Measurements from ENCODE around the gene PLCD1. TPM values are rescaled to one million over a fixed set of nuclear protein-coding genes. Genes with fewer than 3 reads are reported as not detected.

PLCD1 gene
- total RNA-seq, 1 experiment from 2014 or later: 27.1 TPM

- Histone ChIP-seq H4K5ac (ENCODE audit: insufficient read length, low read depth, low read length) (no peak overlapping the region), H3K18ac (ENCODE audit: insufficient read length, low read depth, low read length) (no peak overlapping the region), H4K20me1 (ENCODE audit: control insufficient read depth, insufficient read depth, insufficient read length) (no peaks in the 10 kb centered on the region), H2BK120ac (ENCODE audit: low read depth, low read length, poor library complexity, severe bottlenecking) (no peak overlapping the region), H2BK15ac (ENCODE audit: low read depth, low read length) (no peak overlapping the region), H3K4me1 (ENCODE audit: insufficient read depth, low read length) (peaks cover 2% of the 10 kb centered on the region; the same call in 1 of the 2 replicates), H3K9me3 (ENCODE audit: control insufficient read depth, low read depth, low read length) (no peaks in the 10 kb centered on the region), H3K4me2 (ENCODE audit: insufficient read depth, insufficient read length, low read length) (no peak overlapping the region), H3K27me3 (ENCODE audit: insufficient read depth, low read length) (no peaks in the 10 kb centered on the region; the same call in 1 of the 2 replicates), H3T11ph (ENCODE audit: low read length) (no peak overlapping the region), H3K9ac (ENCODE audit: extremely low read depth, insufficient read length, low read length) (no peak overlapping the region), H3K27ac (ENCODE audit: insufficient read length, low read depth, low read length) (no peak overlapping the region), H3K23ac (ENCODE audit: insufficient read length, low read depth, low read length) (no peak overlapping the region), H3K79me1 (ENCODE audit: insufficient read depth, low read depth, low read length, poor library complexity, severe bottlenecking) (no peaks in the 10 kb centered on the region), H2AFZ (ENCODE audit: low read length) (no peak overlapping the region), H3K79me2 (ENCODE audit: insufficient read depth, low read length) (no peaks in the 10 kb centered on the region), H3K56ac (ENCODE audit: insufficient read length, low read depth, low read length) (no peak overlapping the region), H3K4ac (ENCODE audit: low read depth, low read length) (no peak overlapping the region), H3K23me2 (ENCODE audit: insufficient read length, low read depth, low read length, poor library complexity, severe bottlenecking) (no peaks in the 10 kb centered on the region), H3K14ac (ENCODE audit: insufficient read depth, low read length) (no peak overlapping the region), H2AK5ac (ENCODE audit: insufficient read length, low read length) (no peak overlapping the region), H2BK12ac (ENCODE audit: insufficient read length, low read depth, low read length) (no peak overlapping the region), H4K91ac (ENCODE audit: insufficient read length, low read depth, low read length) (no peak overlapping the region), H2BK5ac (ENCODE audit: insufficient read length, low read length) (no peak overlapping the region), H4K8ac (replicated peaks; ENCODE audit: insufficient read length, low read depth, low read length) (no peak overlapping the region), H2BK20ac (ENCODE audit: low read depth, low read length, poor library complexity, severe bottlenecking) (no peak overlapping the region)
- peaks cover 11 to 20% of the 10 kb centered on the region in 2 experiments for H3K4me1 Mint-ChIP-seq
- H3K27ac Mint-ChIP-seq: no peak overlapping the region
- no CpG with 5 or more reads among the region's 9 CpGs for WGBS (ENCODE audit: extremely low coverage, insufficient read length, low lambda C conversion rate)
- H3K36me3 Mint-ChIP-seq (ENCODE audit: insufficient read depth in 1 of 3, low read depth in 3 of 3): peaks cover 0 to 17% (median 4%) of the 10 kb centered on the region in 3 experiments; a peak in 5 of 7 replicates
- TF ChIP-seq CTCF (conservative IDR thresholded peaks at IDR 0.05): no peak
- no peak overlapping the region for H3K4me3 Mint-ChIP-seq
- no peak for DNase-seq
- H3K9me3 Mint-ChIP-seq: no peaks in the 10 kb centered on the region; a peak in 1 of 5 replicates
- peaks cover 7% of the 10 kb centered on the region for H3K27me3 Mint-ChIP-seq (ENCODE audit: low read depth)
These were observed 26.5 kb downstream of the PLCD1 start for GRCh38 chr3:38002940-38003339.

Data from H9 (cell line).